GM19099 (cell line): ENCODE results near the gene SNX30.

Experiments used
- POLR2A ChIP-seq: IDR thresholded peaks from 3 replicates; pipeline ENCODE4 v1.6.1; 2011; ENCODE audit warnings: low read depth; ENCODE audit not compliant: insufficient read length; ENCODE audit errors: extremely low read depth

Gene SNX30

DNA sequence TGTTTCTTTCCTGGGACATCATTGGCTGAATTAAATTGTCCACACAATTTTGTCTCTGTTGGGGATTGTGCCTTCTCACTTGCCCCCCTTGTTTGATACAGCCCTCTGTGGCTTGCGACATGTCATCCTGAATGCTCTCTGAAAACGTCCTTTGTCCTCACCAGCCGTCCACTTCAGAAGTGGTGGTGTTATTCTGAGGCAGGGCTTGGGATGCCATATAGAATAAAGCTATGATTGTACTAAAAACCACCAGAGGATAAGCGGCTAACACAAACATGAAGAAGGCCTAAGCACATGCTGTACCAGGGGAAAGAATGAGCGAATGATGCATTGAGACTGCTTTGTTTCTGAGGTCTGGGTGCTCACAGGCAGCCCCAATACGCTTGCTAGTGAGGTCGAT lies 3.5 kb upstream of the SNX30 start:
- TF ChIP-seq POLR2A, result no peak

DNA sequence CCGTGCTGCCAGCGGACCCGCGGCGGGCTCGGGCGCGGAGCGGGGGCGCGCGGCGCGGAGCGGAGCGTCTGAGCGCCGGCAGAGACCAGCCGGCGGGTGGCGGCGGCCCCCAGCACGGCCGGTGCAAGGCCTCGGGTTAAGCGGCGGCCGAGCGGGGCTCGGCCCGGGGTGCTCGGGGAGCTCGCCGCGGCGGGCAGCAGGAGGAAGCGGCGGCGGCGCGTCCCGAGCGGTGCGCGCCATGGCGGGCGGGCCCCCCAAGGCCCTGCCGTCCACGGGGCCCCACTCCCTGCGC lies 150 bp downstream of the SNX30 start:
- no peak for TF ChIP-seq POLR2A

DNA sequence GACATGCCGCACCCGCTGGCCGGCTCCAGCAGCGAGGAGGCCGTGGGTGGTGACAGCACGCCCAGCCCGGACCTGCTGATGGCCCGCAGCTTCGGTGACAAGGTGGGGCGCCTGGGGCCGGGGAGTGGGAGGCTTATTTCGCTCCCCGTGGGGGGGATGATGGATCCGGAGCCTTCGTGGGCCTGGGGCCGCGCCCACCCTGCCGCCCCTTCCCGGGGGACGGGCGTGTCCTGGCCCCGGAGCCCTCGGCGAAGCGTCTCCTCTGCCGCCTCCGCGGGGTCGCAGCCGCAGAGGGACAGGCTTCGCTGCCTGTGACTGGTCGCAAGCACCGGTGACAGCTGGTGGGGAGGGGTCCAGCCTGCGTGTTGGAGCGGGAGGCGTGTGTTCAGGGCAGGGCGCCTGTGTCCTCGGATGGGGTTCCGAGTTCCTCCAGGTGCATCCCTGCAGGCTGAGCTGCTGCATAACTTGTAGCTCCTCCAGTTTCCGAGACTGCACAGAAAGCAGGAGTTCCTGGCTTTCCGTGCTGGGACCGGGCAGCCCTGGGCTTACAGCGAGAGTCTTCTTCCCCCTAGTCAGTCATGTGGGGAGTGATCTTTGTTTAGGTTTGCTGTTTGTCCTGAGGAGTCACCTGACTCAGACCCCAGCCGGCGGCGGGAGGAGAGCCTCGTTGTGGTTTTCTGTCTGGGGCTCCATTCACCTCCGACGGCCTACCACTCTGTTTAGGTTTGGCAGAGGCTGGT lies 666 bp downstream of the SNX30 start:
- TF ChIP-seq POLR2A, result no peak

DNA sequence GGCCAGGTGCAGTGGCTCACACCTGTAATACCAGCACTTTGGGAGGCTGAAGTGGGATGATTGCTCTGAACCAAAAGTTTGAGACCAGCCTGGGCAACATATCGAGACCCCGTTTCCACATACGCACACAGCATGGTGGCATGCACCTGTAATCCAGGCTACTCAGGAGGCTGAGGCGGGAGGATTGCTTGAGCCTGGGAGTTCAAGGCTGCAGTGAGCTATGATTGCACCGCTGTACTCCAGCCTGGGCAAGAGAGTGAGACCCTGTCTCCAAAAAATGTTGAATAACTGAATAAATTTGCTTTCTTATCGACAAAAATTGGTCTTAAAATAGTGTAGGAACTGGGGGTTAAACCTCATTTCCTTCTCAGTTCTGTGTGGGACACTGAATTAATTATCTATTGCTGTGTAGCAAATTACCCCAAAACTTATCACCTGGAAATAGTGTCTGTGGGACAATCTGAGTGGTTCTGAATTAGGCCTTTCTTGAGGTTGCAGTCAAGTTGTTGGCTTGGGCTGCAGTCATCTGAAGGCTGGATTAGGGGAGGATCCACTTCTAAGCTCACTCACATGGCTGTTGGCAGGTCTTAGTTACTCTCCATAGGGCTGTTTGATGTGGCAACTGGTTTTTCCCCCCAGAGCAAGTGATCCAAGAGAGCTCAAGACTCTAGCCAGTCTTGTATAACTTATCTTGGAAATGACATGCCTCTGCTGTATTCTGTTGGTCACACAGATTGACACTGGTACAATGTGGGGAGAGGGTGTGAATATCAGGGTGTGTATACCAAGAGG lies 2.0 kb downstream of the SNX30 start:
- TF ChIP-seq POLR2A, result no peak

DNA sequence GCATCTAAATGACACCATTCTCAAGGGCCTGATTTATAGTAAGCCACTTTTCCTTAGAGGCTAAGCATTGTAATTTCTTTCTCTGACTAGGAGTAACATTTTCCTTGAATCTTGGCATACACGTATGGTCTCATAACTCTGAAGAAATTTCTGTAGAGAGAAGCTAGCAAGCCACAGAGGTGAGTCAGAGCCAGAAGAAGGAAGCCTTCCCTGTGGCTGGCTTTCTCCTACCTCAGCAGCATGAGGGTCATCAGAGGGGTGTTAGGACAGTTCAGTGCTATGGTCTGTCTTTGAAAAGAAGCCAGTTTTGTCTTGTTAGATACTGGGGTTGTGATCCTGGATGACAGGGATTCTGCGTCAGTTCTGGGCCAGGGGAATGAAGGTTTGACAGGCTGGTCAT lies 3.2 kb downstream of the SNX30 start:
- TF ChIP-seq POLR2A, result no peak

DNA sequence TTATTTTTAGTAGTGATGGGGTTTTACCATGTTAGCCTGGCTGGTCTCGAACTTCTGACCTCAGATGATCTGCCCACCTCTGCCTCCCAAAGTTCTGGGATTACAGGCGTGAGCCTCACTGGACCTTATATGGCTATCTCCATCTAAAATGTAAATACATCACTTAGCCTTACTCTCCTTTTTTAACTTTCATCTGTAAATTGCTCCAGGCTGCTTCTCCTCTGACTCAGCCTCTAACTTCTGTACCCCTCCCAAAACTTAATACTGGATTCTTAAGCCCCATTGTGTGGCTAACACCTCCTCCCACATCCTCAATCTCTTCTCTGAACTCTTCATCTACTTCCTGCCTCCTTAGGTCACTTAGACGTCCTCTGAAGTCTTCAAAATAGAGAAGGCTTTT lies 4.0 kb downstream of the SNX30 start:
- no peak for TF ChIP-seq POLR2A

DNA sequence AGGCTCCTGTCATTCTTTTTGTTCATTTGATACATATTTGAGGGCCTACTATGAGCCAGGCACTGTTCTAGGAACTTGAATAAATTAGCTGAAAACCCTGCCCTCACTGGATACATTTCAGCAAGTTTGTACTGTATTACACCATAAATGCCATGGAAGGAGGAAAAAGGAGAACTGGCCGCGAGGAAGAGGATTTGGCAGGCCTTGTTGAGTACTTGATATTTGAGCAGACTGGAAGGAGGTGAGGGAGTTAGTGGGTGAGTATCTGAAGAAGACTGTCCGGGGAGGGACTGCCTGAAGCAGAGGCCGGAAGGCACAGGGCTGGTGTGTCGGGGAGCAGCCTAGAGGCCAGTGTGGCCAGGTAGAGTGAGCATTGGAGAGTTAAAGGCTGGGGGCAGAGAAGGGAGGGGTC lies 4.5 kb downstream of the SNX30 start:
- no peak for TF ChIP-seq POLR2A

DNA sequence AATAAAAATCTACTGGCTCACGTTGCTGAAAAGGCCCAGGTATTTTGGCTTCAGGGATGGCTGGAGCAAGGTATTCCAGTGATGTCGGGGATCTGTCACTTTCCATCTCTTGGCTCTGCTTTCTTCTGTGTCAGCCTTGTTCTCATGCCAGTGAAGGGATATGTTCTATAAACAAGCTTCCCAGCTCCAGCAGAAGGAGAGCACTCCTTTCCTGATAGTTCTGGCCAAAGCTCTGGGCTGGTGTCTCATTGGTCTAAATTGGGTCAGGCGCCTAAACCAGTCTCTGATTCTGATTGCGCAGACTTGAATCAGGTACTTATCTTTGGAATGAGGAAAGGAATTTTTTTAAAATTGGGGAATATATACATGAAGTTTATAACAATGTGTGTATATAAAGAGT lies 5.1 kb downstream of the SNX30 start:
- TF ChIP-seq POLR2A, result no peak

DNA sequence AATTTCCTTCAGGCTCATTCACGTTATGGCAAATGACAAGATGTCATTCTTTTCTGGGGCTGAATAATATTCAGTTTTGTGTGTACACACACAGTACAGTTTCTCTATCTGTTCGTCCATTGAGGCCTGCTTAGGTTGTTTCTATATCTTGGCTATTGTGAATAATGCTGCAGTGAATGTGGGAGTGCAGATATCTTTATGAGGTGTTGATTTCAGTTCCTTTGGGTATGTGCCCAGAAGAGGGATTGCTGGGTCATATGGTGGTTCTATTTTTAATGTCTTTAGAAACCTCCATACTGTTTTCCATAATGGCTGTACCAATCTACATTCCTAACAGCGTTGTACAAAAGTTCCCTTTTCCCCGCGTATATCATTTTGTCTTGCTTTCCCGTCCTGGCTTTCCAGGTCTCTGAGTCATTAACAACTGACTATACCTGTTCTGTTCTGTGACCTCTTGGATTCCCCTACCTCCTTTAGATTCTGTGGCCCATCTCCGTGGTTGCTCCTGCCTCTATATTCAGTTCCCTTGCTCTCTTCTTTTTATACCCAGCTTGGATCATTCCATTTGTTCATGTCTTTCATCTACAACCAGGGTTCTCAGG lies 6.8 kb downstream of the SNX30 start:
- TF ChIP-seq POLR2A, result no peak

DNA sequence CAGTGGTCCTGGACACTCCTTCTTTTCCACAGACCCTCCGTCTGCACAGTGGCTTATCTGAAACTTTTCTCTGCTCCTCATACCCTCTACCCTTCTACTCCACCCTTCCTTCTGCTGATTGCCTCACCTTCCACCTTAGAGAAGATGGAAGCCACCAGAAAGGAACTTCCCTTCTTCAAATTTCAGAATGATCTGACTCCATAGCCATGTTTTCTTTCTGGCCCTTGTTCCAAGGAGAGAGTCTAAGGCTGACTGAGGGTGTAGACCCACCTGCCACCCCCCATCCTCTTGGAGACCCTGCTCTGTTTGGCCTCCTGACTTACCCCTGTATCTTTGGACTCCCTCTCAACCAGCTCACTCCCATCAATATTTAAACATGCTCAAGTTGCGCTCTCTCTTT lies 7.4 kb downstream of the SNX30 start:
- no peak for TF ChIP-seq POLR2A

DNA sequence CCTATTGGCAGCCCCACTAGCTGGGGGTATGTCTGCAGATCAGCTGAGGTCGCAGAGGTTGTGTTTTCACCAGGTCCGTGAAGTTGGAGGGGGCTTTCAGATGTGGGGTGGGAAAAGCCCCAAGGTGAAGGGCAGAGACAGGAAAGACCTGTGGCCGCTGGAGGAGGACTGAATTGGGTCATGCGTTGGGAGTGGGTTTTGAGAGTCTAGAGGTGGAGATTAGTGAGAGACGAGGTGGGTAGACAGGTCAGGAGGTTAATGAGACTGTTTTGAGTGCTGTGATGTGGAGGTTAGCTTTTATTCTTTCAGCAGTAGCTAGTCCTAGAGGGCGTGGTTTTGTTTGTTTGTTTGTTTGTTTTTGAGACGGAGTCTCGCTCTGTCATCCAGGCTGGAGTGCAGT lies 10.3 kb downstream of the SNX30 start:
- TF ChIP-seq POLR2A, result no peak

DNA sequence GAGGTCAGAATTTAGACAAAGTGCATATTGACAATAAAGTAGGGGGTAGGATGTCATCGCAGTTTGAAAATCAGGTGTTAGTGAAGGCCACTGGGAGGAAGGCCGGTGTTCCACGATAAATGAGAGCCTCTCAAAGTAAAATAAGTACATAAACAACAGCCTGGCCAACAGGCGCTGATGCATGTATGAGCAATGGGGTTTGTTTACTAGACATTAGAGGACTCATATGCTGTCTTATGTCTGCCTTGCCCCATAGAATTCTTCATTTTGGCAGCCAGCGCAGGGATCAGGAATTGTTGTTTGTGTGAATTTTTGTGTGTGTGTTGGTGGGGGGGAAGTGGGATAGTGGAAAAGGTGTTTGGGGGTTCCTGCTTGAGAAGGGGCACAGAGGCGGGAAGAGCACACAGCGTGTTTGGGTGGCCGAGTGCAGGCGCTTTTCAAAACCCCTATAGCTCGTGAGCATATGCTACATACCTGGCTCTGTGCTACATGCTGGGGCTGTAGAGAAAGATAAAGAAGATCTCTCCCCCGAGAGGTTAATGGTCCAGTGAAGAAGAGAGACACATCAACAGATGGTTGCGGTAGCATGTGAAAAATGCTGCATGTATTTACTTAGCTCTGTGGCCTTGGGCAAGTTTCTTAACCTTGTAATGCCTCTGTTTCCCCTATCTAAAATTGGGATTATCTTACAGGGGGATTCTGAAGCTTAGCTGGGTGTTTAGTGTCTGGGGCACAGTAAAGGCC lies 11.5 kb downstream of the SNX30 start:
- no peak for TF ChIP-seq POLR2A

DNA sequence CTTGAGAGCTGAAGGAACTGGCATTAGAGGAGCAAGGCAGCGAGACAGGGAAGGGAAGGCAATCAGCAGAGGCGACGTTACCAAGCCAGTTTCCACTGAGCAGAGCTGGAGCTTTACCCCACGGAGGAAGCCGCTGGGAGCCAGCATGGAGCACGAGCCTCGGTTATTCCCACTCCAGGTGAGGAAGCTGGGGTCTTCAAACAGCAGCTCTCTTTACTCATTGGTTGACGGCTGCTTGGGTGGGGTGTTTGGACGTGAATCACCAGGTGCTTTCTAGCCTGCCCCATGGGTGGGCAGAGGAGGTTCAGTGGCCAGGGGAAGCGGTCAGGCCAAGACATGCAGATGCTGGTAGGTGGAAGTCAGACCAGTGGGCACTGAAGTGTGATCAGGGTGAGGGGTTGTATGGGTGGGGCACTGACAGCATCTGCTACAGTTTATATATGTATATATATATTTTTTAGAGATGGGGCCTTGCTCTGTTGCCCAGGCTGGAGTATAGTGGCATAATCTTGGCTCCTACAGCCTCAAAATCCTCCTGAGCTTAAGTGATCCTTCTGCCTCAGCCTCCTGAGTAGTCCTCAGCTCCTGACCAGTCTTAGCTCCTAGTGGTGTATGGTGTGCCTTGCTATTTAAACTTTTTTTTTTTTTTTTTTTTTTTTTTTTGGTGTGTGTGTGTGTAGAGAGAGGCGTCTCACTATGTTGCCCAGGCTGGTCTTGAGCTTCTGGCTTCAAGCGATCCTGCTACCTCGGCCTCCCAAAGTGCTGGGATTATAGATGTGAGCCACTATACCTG lies 12.4 kb downstream of the SNX30 start:
- TF ChIP-seq POLR2A, result no peak

DNA sequence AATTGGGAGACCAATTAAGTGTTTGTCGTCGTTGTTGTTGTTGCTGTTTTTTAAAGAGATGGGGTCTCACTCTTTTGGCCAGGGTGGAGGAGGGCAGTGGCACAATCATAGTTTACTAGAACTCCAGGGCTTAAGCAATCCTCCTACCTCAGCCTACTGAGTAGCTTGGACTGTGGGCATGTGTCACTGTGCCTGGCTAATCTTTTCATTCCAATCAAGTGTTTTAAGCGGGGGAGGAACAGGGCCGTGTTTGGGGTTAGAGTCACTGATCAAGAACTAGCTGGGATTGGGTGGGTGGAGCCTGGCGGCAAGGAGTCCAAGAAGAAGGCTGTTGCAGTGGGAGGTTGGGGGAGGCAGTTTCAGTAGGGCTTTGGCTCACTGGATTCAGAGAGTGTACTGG lies 13.8 kb downstream of the SNX30 start:
- TF ChIP-seq POLR2A, result no peak

DNA sequence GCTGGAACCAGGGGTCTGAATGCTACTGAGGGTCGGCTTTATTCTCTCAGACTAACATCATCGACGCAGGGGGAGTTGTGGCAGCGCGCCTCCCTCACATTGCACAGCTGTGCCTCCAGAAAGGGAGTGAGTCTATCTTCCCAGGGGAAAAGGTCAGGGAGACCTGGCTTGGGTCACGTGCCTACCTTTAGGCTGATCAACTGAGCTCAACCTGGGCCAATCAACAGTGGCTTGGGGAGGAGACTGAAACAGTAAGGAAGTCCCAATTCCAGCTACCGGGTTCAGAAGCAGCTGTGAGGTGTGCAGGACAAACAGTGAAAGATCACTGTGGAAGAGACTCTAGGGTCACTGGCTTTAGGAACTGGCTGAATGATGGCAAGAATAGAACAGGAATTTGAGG lies 14.3 kb downstream of the SNX30 start:
- TF ChIP-seq POLR2A, result no peak
